GM18909 (cell line): ENCODE results near the gene FNIP2.
"Not testable (repeated sequence)": the region's sequence is repeated elsewhere in the genome, so short reads cannot be mapped to it uniquely, and the experiment has no call there.

Experiments
- ATAC-seq: cut with Tn5 transposase; IDR thresholded peaks from one replicate; pipeline ENCODE4 v1.9.1; 2021; ENCODE audit warnings: mild to moderate bottlenecking; ENCODE audit not compliant: unreplicated experiment, poor library complexity

The FNIP2 gene

DNA sequence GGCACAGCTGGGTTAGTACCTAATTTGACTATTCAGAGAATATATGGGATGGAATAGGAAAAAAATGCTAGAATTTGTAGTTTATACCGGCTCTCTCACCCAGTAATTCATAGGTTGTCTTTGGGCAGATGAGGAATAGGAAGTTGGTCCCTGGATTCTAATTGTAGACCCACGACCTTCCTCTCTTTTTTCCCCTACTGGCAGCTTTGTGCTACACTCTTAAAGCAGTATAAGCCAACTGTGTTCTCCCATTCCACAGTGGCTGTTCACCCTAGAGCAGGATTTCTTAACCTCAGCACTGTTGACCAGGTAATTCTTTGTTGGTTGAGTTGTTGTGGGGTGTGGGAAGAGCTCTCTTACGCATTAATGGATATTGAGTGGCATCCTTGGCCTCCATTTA, 92.9 kb downstream of the FNIP2 start:
- no peak for ATAC-seq

DNA sequence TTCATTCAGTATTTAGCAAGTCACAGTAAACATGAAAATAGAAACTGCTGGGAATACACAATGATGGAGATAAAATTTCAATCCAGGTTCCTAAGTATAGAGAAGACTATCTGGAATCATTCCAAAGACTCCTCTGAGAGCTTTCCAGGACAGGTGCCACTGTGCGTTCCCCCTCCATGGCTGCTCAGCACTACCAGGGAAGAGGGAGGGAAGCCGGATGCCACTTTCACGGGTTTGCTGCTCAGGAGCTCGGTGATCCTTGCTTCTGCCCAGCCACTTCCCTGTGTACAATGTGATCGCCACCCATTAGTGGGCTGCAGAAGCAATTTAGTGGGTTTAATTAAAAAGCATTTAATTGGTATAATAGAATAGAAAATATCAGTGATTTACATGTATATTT, 94.5 kb downstream of the FNIP2 start:
- ATAC-seq: no peak

DNA sequence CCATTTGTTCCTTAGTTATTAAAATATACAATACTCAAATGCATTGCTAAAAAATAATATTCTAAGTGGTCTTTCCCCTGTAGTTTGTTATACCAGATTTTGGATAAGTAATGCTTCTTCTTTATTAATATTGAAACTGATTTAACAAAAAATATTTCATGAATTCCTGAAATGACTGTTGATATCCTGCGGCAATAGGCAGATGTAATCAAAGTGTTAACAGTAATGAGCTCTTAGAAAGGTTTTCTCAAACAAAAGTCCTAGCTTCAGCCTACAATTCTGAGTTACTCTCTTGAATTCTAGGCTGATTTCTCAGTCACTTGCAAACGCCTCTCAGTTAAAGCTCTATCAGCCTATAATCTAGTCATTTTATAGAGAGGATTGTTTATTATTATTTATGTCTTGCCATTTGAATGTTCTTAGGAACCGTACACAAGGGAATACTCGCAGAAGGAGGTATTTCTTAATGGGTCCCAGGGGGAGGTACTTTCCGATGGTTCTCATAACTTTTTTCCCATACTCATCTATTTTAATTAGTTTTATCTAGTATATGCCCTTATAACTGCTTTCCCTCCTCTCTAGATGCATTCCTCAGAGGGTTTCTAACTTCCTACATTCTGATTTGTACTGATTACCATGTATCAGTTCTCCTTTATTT, 96.8 kb downstream of the FNIP2 start:
- no peak for ATAC-seq

DNA sequence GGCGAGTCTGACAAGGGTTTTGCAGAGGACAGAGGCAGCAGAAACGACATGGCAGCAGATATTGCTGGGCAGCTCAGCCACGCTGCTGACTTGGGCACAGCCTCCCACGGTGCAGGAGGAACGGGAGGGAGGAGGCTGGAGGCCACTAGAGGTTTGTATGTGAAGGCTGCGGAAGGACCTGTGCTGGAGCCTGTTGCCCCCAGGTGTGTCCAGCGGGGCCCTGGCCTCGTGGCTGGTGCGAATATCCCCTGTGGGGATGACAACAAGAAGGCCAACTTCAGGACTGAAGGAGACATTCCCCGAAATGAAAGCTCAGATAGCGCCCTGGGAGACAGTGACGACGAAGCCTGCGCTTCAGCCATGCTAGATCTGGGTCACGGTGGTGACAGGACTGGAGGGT, 100.2 kb downstream of the FNIP2 start:
- no peak for ATAC-seq

DNA sequence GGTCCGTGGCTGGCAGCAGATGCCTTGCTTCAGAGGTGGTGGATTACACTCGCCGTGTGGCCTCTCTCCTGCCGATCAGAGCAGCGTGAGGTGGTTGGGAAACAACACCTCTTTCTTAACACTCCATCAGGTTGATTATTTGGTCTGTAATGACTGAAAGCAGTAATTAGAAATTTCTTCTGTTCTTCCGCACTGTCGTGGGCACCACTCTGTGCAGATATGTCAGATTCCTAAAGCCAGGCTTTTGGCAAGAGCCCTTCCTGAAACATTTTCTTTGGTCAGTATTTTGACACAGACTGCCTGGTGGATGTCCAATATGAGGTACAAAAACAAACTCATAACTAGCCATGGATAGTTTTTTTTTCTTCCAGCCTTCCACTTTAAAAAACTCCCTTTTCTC, 100.9 kb downstream of the FNIP2 start:
- no peak for ATAC-seq

DNA sequence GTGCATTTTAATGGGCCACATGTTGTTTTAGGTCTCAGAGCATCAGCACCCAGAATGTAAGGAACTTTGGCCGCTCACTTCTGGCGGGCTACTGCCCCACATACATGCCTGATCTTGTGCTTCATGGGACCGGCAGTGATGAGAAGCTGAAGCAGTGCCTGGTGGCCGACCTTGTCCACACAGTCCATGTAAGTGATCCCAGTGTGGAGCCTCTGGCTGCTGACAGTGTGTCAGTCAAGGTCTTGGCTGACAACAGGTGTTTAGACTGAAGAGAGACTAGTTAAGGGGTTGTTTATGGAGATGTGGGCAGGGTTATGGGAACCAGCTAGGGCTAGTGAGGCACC, 101.4 kb downstream of the FNIP2 start:
- ATAC-seq: no peak

DNA sequence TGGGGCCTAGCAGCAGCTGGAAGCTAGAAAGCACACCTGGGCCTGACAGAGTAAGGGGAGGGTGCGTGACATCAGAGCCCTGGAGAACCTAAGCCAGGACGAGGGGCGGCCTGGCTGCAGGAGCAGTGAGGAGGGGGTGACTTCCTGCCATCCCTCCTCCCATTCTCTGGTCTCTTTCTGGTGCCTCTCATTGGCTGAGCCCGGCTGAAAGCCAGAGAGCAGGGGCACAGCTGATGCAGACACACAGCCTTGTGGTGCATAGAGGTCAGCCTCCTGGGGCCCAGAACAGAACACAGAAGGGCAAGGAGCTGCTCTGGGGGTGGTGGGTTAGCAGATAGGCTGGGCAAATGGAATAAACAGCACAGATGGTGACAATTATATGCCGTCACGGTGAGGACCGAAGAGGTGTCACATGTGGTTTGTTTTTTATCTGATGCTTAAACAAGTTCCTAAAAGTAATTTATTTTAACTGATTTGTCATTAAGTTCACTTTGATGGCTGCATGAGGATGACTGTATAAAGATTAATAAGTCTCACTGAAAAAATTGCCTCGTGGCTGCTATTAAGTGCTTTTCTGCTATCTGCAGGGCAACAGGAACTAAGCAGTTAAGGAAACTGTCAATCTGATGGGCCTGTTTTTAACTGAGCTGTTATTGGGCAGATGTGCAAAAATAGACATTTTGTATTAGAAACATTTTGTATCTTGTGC, 102.0 kb downstream of the FNIP2 start:
- no peak for ATAC-seq

DNA sequence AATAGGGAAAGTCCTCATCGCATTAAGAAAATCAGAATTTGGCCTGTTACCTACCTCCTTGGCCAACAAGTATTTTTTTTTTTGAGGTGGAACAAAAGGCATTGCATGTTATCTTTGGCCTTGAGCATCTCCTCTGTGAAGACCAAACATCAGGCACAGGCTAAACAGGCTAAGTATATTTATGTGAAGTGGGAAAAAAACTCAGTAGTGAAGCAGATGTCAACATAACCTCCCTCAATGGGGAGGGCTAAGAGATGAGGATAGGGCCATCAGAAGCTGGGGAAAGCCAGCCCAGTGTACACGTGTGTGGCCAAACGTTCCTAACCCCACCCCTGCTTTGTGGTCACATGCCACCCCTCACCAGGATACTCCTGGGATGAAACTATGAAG, 102.5 kb downstream of the FNIP2 start:
- ATAC-seq: no peak

DNA sequence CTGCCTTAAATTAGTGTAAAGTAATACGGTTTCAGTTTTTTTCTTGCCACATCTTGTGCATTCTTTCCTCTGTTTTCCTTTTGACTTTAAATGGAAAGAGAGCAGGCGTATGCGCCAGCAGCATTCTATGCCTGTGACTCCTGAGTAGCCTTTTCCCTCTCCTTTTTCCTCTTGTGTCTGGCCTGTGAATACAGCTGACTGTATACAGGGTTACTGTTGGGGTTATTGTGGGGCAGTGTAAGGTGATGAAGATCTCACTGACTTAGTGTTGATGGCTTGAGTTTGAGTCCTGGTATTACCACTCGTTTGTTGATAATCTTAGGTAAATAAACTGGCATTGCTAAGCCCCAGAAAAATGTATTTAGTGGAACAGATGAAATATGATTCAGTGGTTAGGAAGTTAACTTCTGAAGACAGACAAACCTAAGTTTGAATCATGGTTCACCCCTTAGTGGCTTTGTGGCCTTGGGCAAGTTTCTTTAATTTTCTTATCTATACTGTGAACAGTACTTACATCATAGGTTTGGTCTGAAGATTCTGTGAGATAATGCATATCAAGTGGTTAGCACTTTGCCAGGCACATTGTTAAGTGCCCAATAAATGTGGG, 105.1 kb downstream of the FNIP2 start:
- no peak for ATAC-seq

DNA sequence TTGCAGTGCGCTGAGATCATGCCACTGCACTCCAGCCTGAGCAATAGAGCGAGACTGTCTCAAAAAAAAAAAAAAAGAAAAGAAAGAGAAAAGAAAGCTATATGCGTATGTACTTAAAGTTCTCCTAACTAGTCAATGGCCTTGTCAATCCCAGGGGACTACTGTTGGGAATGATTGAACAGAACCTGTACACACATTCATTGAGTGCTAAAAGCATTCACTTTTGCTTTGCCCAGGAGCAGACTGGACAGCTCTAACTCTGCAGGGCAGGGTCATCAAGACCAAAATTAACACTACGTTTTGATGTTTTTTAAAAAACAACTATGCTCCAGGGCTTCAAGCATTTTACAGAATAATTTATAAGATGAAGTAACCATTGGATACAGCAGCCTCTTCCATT, 106.2 kb downstream of the FNIP2 start:
- ATAC-seq: no peak

DNA sequence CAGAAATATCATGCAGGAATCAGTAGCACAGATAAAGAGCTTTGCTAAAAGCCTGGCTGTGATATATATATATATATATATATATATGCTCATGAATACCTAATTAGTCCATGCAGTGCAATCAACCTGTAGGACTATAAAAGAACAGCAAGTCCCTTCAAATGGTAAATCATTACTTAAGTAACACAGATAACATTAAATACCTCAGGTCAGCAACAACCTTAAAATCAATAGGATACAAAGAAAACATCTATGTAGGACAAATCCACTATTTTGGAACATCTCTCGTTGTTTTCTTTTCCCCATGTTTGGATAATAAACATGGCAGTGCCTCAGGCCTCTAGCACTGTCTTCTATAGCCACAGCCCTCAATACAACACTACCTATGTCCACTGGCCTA, 106.6 kb downstream of the FNIP2 start:
- no peak for ATAC-seq

DNA sequence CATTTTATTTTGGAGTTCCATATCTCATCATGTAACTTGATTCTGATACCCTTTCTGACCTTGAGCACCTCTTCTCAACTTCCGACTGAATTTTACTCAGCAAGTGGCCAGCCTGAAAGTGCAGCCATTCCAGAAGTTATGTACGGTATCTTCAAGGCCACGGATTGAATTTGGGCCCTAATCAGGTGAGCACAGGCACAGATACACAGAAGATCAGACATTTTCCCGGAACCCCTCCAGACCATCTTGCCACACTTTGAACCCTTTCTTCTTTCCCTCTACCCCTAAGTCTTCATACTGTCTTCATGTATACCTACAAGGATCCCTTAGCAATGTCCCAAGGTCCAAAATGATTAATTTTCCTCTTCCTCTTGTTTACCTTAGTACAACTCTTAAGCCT, 108.2 kb downstream of the FNIP2 start:
- ATAC-seq: no peak

DNA sequence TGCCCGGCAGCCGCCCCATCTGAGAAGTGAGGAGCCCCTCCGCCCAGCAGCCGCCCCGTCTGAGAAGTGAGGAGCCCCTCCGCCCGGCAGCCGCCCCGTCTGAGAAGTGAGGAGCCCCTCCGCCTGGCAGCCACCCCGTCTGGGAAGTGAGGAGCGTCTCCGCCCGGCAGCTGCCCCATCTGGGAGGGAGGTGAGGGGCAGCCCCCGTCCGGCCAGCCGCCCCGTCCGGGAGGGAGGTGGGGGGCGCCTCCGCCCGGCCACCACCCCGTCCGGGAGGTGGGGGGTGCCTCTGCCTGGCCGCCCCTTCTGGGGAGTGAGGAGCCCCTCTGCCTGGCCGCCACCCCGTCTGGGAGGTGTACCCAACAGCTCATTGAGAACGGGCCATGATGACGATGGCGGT, 113.3 kb downstream of the FNIP2 start:
- ATAC-seq: not testable (repeated sequence)

DNA sequence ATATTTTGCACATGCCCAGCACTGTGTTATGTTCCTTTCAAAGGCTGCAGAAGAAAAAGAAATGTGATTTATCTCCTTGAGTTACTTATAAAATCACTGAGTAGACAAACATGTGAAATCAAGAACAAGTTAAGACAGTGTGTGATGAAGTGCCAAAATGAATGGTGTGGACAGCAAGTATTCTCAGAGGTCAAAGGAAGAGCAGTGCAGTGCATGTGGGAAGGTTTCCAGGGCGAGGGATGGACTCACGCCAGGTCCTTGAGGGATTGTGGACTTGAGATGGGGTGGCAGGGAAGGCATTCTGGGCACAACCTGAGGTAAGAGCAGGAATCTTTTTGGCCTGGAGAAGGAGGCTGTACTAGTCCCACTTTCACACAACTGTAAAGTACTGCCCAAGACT, 115.5 kb downstream of the FNIP2 start:
- no peak for ATAC-seq

DNA sequence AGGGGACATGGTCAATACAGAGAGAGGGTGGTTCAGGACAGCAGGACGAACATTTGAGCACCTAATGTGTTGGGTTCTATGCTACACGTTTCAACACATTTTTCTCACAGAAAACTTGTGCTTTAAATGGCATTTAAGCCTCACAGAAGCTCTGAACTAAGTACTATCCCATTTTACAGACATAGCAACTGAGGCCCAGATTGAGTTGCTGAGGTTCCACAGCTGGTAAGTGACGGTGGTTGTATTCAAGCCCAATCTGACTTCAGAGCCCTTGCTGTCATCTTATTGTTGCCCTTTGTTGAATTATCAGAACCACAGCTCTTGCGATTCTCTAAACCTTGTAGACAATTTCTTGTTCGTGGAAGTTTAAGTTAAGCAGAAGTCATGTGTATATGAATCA, 116.7 kb downstream of the FNIP2 start:
- no peak for ATAC-seq

DNA sequence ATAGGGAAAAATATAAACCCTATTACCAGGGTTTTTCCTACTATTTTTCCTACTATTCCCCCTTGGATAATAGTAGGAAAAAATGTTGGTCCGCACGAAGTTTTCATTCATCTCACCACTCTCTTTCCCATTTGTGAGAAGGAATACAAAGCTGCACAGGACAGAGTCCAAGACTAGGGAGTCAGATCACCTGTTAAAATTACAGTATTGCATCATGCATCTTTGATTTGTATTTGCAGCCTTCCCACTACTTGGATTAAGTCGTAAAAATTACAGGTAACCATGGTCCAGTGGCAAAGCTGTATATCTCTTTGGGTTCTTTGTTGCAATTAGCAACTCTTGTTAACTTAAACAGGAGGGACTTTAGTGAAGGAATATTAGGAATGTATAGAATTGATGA, 121.5 kb downstream of the FNIP2 start:
- ATAC-seq: no peak

DNA sequence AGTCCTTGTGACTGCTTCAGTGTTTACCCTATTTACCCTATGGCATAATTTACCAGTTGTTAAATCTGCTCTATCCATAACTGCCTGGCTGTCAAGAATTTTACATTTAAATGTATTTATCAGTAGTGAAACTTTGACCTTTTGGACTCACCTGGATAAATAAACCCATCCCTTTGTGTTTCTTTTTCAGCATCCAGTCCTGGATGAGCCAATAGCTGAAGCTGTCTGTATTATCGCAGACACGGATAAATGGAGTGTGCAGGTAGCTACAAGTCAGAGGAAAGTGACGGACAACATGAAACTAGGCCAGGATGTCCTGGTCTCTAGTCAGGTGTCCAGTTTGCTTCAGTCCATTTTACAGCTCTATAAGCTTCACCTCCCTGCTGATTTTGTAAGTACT, 122.4 kb downstream of the FNIP2 start:
- ATAC-seq: no peak

DNA sequence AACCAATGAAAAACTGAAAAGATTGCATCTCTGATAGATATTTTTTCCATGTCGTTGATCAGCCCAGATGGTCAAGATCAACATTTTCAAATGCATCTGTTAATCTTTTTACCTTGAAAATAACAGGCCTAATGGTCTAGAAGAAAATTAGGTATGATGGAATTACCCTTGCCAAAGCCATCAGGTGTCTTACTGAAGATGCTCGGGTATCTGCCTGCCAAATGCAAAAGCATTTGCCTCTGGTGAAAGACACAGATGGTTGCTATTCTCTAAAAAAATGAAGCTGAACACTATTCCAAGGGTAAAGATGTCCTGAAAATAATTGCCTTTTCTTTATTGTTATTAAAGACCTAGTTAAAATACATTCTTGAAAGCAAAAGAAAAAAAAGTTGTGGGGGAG, 126.0 kb downstream of the FNIP2 start:
- ATAC-seq: no peak

DNA sequence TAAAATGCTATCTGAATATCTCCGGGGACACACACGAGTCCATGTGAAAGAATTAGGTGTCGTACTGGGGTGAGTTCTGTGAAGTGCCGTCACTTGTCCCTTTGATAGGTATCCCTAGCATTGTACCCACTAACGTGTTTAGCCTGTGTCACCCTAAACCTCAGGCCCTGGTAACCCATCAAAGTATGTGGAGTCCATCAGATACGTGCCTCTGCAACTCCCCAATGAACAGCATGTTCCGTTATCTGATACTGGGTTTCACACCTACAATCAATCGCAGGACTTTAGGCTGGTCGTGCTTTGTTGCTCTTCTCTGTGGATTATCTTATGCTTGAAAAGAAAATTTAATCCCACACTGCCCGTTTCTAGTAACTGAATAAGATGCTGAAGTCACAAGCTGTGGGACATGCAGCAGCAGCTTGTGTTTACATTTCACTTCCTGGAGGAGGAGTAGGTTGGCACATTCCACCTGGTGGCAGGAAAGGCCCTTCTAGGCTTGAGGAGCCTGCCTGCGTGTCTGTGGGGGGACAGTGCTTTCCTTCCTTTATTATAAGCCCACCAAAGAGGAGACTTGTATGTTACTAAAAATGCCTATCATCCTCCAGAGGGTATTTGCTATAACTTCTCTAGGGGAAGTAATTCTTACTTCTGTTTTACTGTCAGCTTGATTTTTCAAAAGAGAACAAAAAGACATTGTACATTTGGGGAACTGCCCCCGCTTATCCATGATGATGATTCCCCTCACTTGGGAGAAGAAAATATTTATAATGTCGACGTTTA, 127.2 kb downstream of the FNIP2 start:
- ATAC-seq: no peak

DNA sequence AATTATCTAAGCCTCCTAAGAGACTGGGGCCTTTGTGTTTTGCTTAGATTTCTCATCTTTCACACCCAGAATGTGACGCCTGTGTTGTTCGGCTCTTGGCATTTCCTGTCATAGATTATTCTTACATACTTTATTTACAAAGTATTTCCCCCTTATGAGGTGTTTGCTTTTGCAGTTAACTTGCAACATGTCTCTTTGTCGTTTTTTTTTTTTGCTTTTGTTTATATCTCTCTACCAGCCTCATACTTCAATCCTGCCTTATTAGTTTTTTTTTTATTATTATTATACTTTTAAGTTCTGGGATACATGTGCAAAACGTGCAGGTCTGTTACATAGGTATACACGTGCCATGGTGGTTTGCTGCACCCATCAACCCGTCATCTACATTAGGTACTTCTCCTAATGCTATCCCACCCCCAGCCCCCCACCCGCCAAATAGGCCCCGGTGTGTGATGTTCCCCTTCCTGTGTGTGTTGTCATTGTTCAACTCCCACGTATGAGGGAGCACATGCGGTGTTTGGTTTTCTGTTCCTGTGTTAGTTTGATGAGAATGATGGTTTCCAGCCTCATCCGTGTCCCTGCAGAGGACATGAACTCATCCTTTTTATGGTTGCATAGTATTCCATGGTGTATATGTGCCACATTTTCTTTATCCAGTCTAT, 127.9 kb downstream of the FNIP2 start:
- not testable (repeated sequence) for ATAC-seq

DNA sequence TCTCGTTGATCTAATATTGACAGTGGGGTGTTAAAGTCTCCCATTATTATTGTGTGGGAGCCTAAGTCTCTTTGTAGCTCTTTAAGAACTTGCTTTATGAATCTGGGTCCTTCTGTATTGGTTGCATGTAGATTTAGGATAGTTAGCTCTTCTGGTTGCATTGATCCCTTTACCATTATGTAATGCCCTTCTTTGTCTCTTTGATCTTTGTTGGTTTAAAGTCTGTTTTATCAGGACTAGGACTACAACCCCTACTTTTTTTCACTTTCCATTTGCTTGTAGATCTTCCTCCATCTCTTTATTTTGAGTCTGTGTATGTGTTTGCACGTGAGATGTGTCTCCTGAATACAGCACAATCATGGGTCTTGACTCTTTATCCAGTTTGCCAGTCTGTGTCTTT, 131.6 kb downstream of the FNIP2 start:
- ATAC-seq: not testable (repeated sequence)
